ENCODE data around the gene ADRM1. TPM values are rescaled to one million over a fixed set of nuclear protein-coding genes. Genes with fewer than 3 reads are reported as not detected.

The ADRM1 gene
- polyA plus RNA-seq, 2 of the 4 experiments (the other 2 are of a cell fraction), result 87.9 to 130 TPM

- Histone ChIP-seq H3K9me3 (no peaks in the 10 kb centered on the region), H3K27ac (0 out of 6 replicates have a peak overlapping the region, but pooled peaks of 1 of the 2 experiments have one; percentile 3), H3K4me3 (no peak overlapping the region), H3K4me1 (no peaks in the 10 kb centered on the region; the same call in 2 of the 3 replicates), H3K4me2 (no peak overlapping the region)
- WGBS (ENCODE audit: missing lambda C conversion rate), result 83% methylated on average over 20 of the region's 37 CpGs
- FAIRE-seq (no peak), ATAC-seq (peak in 1 of 2 experiments; percentile 4; a peak in 3 of 6 replicates), DNase-seq (ENCODE audit: low read depth in 1 of 2, low spot score in 1 of 2) (no peak)
- TF ChIP-seq, protein P1, sequence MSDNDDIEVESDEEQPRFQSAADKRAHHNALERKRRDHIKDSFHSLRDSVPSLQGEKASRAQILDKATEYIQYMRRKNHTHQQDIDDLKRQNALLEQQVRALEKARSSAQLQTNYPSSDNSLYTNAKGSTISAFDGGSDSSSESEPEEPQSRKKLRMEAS (IDR thresholded peaks at IDR 0.05), result no peak
- no peak for TF ChIP-seq MAZ (IDR thresholded peaks at IDR 0.05; ENCODE audit: borderline replicate concordance, low read depth, low read length)
- no peak for TF ChIP-seq FOSB (CRISPR knock-in tag; IDR thresholded peaks at IDR 0.05)
- TF ChIP-seq BHLHE40 (IDR thresholded peaks at IDR 0.05; ENCODE audit: low read depth, low read length), result no peak
- TF ChIP-seq RCOR1 (IDR thresholded peaks at IDR 0.05; ENCODE audit: low read depth, low read length), result no peak
- no peak for TF ChIP-seq HOXA7 (CRISPR knock-in tag; IDR thresholded peaks at IDR 0.05)
- no peak for TF ChIP-seq SREBF2 (IDR thresholded peaks at IDR 0.05)
- no peak for TF ChIP-seq SMC3 (IDR thresholded peaks at IDR 0.05)
- TF ChIP-seq CHD4 (IDR thresholded peaks at IDR 0.05; ENCODE audit: borderline replicate concordance), result no peak
- TF ChIP-seq ZFP36 (IDR thresholded peaks at IDR 0.05; ENCODE audit: borderline replicate concordance, partially characterized antibody), result no peak
- TF ChIP-seq, protein P2, sequence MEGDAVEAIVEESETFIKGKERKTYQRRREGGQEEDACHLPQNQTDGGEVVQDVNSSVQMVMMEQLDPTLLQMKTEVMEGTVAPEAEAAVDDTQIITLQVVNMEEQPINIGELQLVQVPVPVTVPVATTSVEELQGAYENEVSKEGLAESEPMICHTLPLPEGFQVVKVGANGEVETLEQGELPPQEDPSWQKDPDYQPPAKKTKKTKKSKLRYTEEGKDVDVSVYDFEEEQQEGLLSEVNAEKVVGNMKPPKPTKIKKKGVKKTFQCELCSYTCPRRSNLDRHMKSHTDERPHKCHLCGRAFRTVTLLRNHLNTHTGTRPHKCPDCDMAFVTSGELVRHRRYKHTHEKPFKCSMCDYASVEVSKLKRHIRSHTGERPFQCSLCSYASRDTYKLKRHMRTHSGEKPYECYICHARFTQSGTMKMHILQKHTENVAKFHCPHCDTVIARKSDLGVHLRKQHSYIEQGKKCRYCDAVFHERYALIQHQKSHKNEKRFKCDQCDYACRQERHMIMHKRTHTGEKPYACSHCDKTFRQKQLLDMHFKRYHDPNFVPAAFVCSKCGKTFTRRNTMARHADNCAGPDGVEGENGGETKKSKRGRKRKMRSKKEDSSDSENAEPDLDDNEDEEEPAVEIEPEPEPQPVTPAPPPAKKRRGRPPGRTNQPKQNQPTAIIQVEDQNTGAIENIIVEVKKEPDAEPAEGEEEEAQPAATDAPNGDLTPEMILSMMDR (IDR thresholded peaks at IDR 0.05), result no peak
- TF ChIP-seq USF2 (IDR thresholded peaks at IDR 0.05), result no peak
- TF ChIP-seq E2F6 (IDR thresholded peaks at IDR 0.05; ENCODE audit: borderline replicate concordance, low read depth), result no peak
- TF ChIP-seq EHMT2 (IDR thresholded peaks at IDR 0.05; ENCODE audit: low read depth), result no peak
- no peak for TF ChIP-seq ZSCAN20 (CRISPR knock-in tag; IDR thresholded peaks at IDR 0.05)
- no peak for TF ChIP-seq KDM1A (IDR thresholded peaks at IDR 0.05; ENCODE audit: low read depth)
- TF ChIP-seq GATA3 (IDR thresholded peaks at IDR 0.05; ENCODE audit: borderline replicate concordance), result no peak
- TF ChIP-seq CHD2 (IDR thresholded peaks at IDR 0.05; ENCODE audit: low read length, partially characterized antibody), result no peak
- no peak for TF ChIP-seq EP300 (IDR thresholded peaks at IDR 0.05)
- TF ChIP-seq RNF2 (IDR thresholded peaks at IDR 0.05; ENCODE audit: borderline replicate concordance, low read depth), result no peak
- POLR2A ChIA-PET, result no interaction called here
- CTCF ChIA-PET, result interaction anchor here (1.0 to 1.7 kb wide), 3 partner anchors 10 to 48 kb away, joined by 3 to 6 read pairs (median 4); no protein-coding TSS in a partner anchor
These were observed 31.2 kb downstream of the ADRM1 start for GRCh38 chr20:62333820-62334595.

GRCh38 chr20:62334881-62335280, 32.1 kb downstream of the ADRM1 start:
- Histone ChIP-seq H3K27ac (no peak overlapping the region), H3K4me2 (no peak overlapping the region), H3K4me1 (no peaks in the 10 kb centered on the region; the same call in 2 of the 3 replicates), H3K4me3 (no peak overlapping the region), H3K9me3 (no peaks in the 10 kb centered on the region)
- ATAC-seq (no peak), FAIRE-seq (no peak), DNase-seq (ENCODE audit: low read depth in 1 of 2, low spot score in 1 of 2) (no peak)
- ChIA-PET CTCF (interaction anchor here (1.2 to 1.7 kb wide), 2 partner anchors 11 to 47 kb away, joined by 3 to 6 read pairs; no protein-coding TSS in a partner anchor), POLR2A (no interaction called here)
- TF ChIP-seq, protein P3, sequence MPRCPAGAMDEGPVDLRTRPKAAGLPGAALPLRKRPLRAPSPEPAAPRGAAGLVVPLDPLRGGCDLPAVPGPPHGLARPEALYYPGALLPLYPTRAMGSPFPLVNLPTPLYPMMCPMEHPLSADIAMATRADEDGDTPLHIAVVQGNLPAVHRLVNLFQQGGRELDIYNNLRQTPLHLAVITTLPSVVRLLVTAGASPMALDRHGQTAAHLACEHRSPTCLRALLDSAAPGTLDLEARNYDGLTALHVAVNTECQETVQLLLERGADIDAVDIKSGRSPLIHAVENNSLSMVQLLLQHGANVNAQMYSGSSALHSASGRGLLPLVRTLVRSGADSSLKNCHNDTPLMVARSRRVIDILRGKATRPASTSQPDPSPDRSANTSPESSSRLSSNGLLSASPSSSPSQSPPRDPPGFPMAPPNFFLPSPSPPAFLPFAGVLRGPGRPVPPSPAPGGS (IDR thresholded peaks at IDR 0.05), result no peak
- TF ChIP-seq KDM5A (IDR thresholded peaks at IDR 0.05), result no peak
- peak in 1 of 2 experiments; percentile 12; a peak in 1 of 5 replicates for TF ChIP-seq JUN (IDR thresholded peaks at IDR 0.05)
- no peak for TF ChIP-seq JUNB (IDR thresholded peaks at IDR 0.05)
- 84% methylated on average over 10 of the region's 13 CpGs for WGBS (ENCODE audit: missing lambda C conversion rate)
